ENCODE results near the gene TMEM179B. TPM values are rescaled to one million over a fixed set of nuclear protein-coding genes. Genes with fewer than 3 reads are reported as not detected.

The TMEM179B gene
- total and polyA plus RNA-seq, 9 of the 15 experiments (the other 6 are each of a cell fraction or from before 2014, with no cell fraction given), result 27.7 to 105 (median 37.0) TPM

DNA sequence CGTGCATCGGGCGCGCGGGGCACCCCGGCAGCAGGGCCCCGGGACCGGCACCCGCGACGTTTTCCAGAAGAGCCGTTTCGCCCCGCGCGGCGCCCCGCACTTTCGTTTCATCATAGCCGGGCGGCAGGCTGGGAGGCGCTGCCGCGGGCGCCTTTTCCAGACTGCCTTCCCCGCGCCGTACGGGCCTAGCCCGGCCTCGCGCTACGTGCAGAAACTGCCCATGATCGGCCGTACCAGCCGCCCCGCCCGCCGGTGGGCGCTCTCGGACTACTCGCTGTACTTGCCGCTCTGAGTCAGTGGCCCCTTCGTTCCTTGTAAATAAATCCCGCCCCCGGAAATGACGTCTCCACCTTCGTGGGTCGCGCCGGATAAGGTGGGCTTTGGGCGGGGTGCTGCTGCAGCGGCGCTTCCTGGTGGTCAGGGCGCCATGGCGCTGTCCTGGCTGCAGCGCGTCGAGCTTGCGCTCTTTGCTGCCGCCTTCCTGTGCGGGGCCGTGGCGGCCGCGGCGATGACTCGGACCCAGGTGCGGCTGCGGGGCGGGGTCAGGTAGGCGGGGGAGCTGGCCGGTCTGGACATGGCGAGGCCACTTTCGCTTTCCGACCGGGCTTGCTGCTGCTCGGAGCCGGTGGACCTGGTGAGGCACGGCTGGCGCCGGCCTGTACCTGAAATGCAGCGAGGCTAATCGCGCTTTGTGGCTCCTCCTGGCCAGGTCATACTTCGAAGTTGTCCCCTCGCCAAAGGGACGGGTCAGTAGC, at the start of gene TMEM179B (continued):
- TF ChIP-seq U2AF2 (optimal IDR thresholded peaks at IDR 0.05; ENCODE audit: low read depth, low read length), result no peak
- TF ChIP-seq SIX5 (IDR thresholded peaks at IDR 0.05; ENCODE audit: borderline replicate concordance in 1 of 2, insufficient read depth in 1 of 2, low read depth in 1 of 2, low read length in 2 of 2), result no peak
- peak; percentile 17; the same call in 1 of the 2 replicates for TF ChIP-seq PHB (CRISPR knock-in tag; IDR thresholded peaks at IDR 0.05)
- TF ChIP-seq KLF16 (IDR thresholded peaks at IDR 0.05), result peak; percentile 76
- TF ChIP-seq SMAD1 (IDR thresholded peaks at IDR 0.05; ENCODE audit: low read depth, low read length, partially characterized antibody), result no peak
- TF ChIP-seq ZNF217 (CRISPR knock-in tag; IDR thresholded peaks at IDR 0.05), result no peak
- peak; percentile 90 for TF ChIP-seq ELF1 (tag; IDR thresholded peaks at IDR 0.05)
- TF ChIP-seq, protein P1, sequence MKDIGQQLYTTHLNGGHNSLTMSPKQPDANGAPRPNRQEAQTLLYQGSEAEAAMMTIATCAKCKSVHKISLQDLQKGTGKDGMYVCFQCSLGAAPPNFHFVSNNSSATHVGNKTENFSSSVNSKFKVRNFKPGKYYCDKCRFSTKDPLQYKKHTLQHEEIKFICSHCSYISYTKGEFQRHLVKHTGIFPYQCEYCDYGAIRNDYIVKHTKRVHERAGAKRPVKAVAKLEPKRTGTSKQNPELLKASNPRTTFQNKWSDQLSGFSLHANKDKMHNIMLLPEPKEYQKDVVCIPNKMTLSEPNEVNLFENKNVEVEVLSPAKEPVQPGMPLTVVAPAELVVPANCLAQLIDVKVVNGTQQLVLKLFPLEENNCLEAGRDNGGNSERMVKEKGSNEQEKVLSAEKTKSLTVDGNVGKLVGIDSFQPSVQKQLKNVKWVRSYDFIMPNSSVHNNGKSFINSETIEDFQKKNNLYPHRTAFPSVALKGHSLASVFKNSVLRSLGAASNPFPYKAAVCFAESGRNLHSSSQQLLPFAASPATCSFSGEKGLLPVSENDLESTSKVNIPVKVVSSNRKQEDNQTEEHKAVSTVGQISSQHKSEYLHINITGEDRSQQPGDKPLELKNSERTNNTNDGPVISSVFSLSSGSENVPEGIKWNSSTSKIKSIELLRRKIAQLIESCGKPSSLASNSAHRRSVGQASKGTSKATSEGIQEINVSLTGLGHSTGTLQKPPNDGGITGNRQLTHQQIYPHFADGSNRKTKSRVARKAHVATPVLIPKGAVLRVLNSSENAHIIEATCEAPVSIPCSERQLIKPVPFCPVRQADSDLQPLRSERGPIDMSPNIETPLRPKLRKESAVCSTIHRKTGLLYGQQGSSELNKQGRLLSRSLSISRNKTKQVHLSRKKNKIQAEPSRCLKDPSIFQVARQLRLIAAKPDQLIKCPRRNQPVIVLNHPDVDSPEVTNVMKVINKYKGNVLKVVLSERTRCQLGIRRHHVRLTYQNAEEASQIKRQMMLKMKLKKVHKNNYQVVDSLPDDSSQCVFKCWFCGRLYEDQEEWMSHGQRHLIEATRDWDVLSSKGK (CRISPR knock-in tag; IDR thresholded peaks at IDR 0.05), result no peak
- TF ChIP-seq ZNF778 (CRISPR knock-in tag; IDR thresholded peaks at IDR 0.05), result no peak
- TF ChIP-seq PHF20 (IDR thresholded peaks at IDR 0.05; ENCODE audit: partially characterized antibody), result peak; percentile 87
- no peak for TF ChIP-seq SRSF7 (optimal IDR thresholded peaks at IDR 0.05; ENCODE audit: low read depth, low read length)
- no peak; the same call in none of the 2 replicates for TF ChIP-seq MTA3 (IDR thresholded peaks at IDR 0.05; ENCODE audit: borderline replicate concordance)
- TF ChIP-seq, protein P2, sequence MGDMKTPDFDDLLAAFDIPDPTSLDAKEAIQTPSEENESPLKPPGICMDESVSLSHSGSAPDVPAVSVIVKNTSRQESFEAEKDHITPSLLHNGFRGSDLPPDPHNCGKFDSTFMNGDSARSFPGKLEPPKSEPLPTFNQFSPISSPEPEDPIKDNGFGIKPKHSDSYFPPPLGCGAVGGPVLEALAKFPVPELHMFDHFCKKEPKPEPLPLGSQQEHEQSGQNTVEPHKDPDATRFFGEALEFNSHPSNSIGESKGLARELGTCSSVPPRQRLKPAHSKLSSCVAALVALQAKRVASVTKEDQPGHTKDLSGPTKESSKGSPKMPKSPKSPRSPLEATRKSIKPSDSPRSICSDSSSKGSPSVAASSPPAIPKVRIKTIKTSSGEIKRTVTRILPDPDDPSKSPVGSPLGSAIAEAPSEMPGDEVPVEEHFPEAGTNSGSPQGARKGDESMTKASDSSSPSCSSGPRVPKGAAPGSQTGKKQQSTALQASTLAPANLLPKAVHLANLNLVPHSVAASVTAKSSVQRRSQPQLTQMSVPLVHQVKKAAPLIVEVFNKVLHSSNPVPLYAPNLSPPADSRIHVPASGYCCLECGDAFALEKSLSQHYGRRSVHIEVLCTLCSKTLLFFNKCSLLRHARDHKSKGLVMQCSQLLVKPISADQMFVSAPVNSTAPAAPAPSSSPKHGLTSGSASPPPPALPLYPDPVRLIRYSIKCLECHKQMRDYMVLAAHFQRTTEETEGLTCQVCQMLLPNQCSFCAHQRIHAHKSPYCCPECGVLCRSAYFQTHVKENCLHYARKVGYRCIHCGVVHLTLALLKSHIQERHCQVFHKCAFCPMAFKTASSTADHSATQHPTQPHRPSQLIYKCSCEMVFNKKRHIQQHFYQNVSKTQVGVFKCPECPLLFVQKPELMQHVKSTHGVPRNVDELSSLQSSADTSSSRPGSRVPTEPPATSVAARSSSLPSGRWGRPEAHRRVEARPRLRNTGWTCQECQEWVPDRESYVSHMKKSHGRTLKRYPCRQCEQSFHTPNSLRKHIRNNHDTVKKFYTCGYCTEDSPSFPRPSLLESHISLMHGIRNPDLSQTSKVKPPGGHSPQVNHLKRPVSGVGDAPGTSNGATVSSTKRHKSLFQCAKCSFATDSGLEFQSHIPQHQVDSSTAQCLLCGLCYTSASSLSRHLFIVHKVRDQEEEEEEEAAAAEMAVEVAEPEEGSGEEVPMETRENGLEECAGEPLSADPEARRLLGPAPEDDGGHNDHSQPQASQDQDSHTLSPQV (IDR thresholded peaks at IDR 0.05), result peak; percentile 51; the same call in 1 of the 2 replicates
- TF ChIP-seq, protein P3, sequence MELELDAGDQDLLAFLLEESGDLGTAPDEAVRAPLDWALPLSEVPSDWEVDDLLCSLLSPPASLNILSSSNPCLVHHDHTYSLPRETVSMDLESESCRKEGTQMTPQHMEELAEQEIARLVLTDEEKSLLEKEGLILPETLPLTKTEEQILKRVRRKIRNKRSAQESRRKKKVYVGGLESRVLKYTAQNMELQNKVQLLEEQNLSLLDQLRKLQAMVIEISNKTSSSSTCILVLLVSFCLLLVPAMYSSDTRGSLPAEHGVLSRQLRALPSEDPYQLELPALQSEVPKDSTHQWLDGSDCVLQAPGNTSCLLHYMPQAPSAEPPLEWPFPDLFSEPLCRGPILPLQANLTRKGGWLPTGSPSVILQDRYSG (tag; conservative IDR thresholded peaks at IDR 0.05; ENCODE audit: low read depth), result no peak
- peak; percentile 72; the same call in 1 of the 2 replicates for TF ChIP-seq ZC3H4 (CRISPR knock-in tag; IDR thresholded peaks at IDR 0.05; ENCODE audit: borderline replicate concordance)
- TF ChIP-seq, protein P4, sequence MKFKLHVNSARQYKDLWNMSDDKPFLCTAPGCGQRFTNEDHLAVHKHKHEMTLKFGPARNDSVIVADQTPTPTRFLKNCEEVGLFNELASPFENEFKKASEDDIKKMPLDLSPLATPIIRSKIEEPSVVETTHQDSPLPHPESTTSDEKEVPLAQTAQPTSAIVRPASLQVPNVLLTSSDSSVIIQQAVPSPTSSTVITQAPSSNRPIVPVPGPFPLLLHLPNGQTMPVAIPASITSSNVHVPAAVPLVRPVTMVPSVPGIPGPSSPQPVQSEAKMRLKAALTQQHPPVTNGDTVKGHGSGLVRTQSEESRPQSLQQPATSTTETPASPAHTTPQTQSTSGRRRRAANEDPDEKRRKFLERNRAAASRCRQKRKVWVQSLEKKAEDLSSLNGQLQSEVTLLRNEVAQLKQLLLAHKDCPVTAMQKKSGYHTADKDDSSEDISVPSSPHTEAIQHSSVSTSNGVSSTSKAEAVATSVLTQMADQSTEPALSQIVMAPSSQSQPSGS (CRISPR knock-in tag; IDR thresholded peaks at IDR 0.05), result no peak
- TF ChIP-seq ZNF143 (CRISPR knock-in tag; IDR thresholded peaks at IDR 0.05), result no peak
- peak; percentile 29; the same call in 1 of the 2 replicates for TF ChIP-seq GATAD2B (IDR thresholded peaks at IDR 0.05; ENCODE audit: borderline replicate concordance)
